Type B pancreatic cell (in vitro differentiated cells): ENCODE measurements around the gene PEX7. TPM values are rescaled to one million over a fixed set of nuclear protein-coding genes. Genes with fewer than 3 reads are reported as not detected.

ENCODE experiments used
- DNase-seq: peaks from one replicate; pipeline ENCODE4 v3.0.0; 2021; ENCODE audit warnings: mixed read lengths; ENCODE audit not compliant: unreplicated experiment; ENCODE audit errors: extremely low spot score
- H3K27ac Mint-ChIP-seq: 2 replicates; pipeline ENCODE4 v1.8.0; 2021; ENCODE audit warnings: mild to moderate bottlenecking, mixed read lengths
- H3K27me3 Mint-ChIP-seq: 2 replicates; pipeline ENCODE4 v1.8.0; 2021; ENCODE audit warnings: mixed read lengths
- H3K36me3 Mint-ChIP-seq: 2 replicates; pipeline ENCODE4 v1.8.0; 2021; ENCODE audit warnings: mixed read lengths
- H3K4me1 Mint-ChIP-seq: one replicate; pipeline ENCODE4 v1.8.0; 2021; ENCODE audit warnings: mixed read lengths; ENCODE audit not compliant: unreplicated experiment
- H3K4me3 Mint-ChIP-seq: 2 replicates; pipeline ENCODE4 v1.8.0; 2021; ENCODE audit warnings: mild to moderate bottlenecking, mixed read lengths
- H3K9me3 Mint-ChIP-seq: 2 replicates; pipeline ENCODE4 v1.8.0; 2021; ENCODE audit warnings: mixed read lengths
- CTCF ChIP-seq: fragments of 200-600 bp; sonication (generic); conservative IDR thresholded peaks from 2 replicates; pipeline ENCODE4 v1.5.0; 2021; ENCODE audit warnings: antibody characterized with exemption, mild to moderate bottlenecking
- total RNA-seq: library from RNA; stranded (reverse); gene quantifications from 2 replicates; pipeline ENCODE4 v1.2.1, GENCODE V29; 2021; ENCODE audit warnings: low replicate concordance

PEX7 gene
- total RNA-seq, 1 donor from 2014 or later = 5.4 TPM

- H3K4me3 Mint-ChIP-seq = no peak overlapping the region
- no peak for DNase-seq
- H3K4me1 Mint-ChIP-seq = peaks cover 17% of the 10 kb centered on the region
- H3K27me3 Mint-ChIP-seq = peaks cover 3% of the 10 kb centered on the region
- H3K9me3 Mint-ChIP-seq = no peaks in the 10 kb centered on the region
- H3K36me3 Mint-ChIP-seq = no peaks in the 10 kb centered on the region
- no peak for TF ChIP-seq CTCF
- no peak overlapping the region for H3K27ac Mint-ChIP-seq
These were observed 139.5 kb downstream of the PEX7 start for GRCh38 chr6:136961848-136962247.

- peaks cover 3% of the 10 kb centered on the region for H3K27me3 Mint-ChIP-seq
These were observed 140.3 kb downstream of the PEX7 start for GRCh38 chr6:136962661-136963060.

GRCh38 chr6:136963259-136963658 lies 140.9 kb downstream of the PEX7 start:
- Mint-ChIP-seq H3K27me3 (peaks cover 3% of the 10 kb centered on the region), H3K4me3 (no peak overlapping the region), H3K36me3 (no peaks in the 10 kb centered on the region), H3K4me1 (peaks cover 13% of the 10 kb centered on the region), H3K27ac (no peak overlapping the region), H3K9me3 (no peaks in the 10 kb centered on the region)
- no peak for DNase-seq
- TF ChIP-seq CTCF = no peak

More at GRCh38 chr6:136962661-136963060, 140.3 kb downstream of the PEX7 start:
- Mint-ChIP-seq H3K27ac (no peak overlapping the region), H3K36me3 (no peaks in the 10 kb centered on the region), H3K9me3 (no peaks in the 10 kb centered on the region), H3K4me1 (peaks cover 13% of the 10 kb centered on the region), H3K4me3 (no peak overlapping the region)
- DNase-seq = no peak
- no peak for TF ChIP-seq CTCF

Other genes with a start within 250 kb of the PEX7 start
- gene MAP3K5, start 30.1 kb upstream of the PEX7 start, total RNA-seq = 4.7 and 9.9 TPM in 2 replicates
- 0.41 and 0.50 TPM in 2 replicates for gene SLC35D3, start 99.7 kb downstream of the PEX7 start, total RNA-seq
- gene IL20RA, start 222.4 kb downstream of the PEX7 start, total RNA-seq = 0.90 and 1.7 TPM in 2 replicates